ENCODE measurements around the gene ACTRT3. TPM values are rescaled to one million over a fixed set of nuclear protein-coding genes. Genes with fewer than 3 reads are reported as not detected.

The ACTRT3 gene
- total RNA-seq, 5 donors from 2014 or later (not counting 1 experiment from before 2014, with no cell fraction given): 0.15 to 0.28 TPM; not detected in 3

- H3K27me3 ChIP-seq (replicated peaks in 1 of 2; ENCODE audit: control insufficient read depth in 2 of 2, extremely low read depth in 1 of 2, insufficient read depth in 2 of 2, low read length in 1 of 2): no peaks in the 10 kb centered on the region
- no peaks in the 10 kb centered on the region for H3K36me3 Mint-ChIP-seq
- peaks cover 0 to 7% (median 2%) of the 10 kb centered on the region in 3 donors for H3K9me3 Mint-ChIP-seq
- no peaks in the 10 kb centered on the region for H3K9me3 ChIP-seq
- H3K36me3 ChIP-seq (ENCODE audit: control insufficient read depth in 2 of 2, extremely low read depth in 1 of 2, insufficient read depth in 1 of 2, low read length in 1 of 2): no peaks in the 10 kb centered on the region
- ChIA-PET POLR2A (interaction anchor here in 1 of 2 donors (0.8 to 2.8 kb wide), 2 partner anchors 8 to 1564 kb away, joined by 3 to 32 read pairs; partner anchors contain the start of gene MYNN), CTCF (no interaction called here)
- DNase-seq: peak; percentile 85 to 96 (median 91)
- peak within 1 kb of the TSS; percentile 98 for H3K27ac Mint-ChIP-seq
- 2% methylated on average over 24 of the region's 42 CpGs for WGBS (ENCODE audit: insufficient coverage)
- ATAC-seq (replicated peaks in 1 of 4): peak; percentile 89 to 91 (median 91)
- peaks cover 12 to 30% (median 24%) of the 10 kb centered on the region in 3 donors for H3K4me1 Mint-ChIP-seq
- peaks cover 14 to 23% of the 10 kb centered on the region in 2 experiments for H3K4me1 ChIP-seq (ENCODE audit: control insufficient read depth in 1 of 2, extremely low read depth in 1 of 2, insufficient read depth in 2 of 2, low read length in 2 of 2)
- no peaks in the 10 kb centered on the region for H3K27me3 Mint-ChIP-seq
- peak within 1 kb of the TSS; percentile 94 to 96 for H3K4me3 ChIP-seq (ENCODE audit: control insufficient read depth in 1 of 2, extremely low read depth in 1 of 2, low read length in 1 of 2)
- peak within 1 kb of the TSS; percentile 92 to 97 (median 95) for H3K4me3 Mint-ChIP-seq
- peak within 1 kb of the TSS; percentile 96 for H3K27ac ChIP-seq (ENCODE audit: low read length)
Observed at GRCh38 chr3:169764882-169765612, 4.3 kb downstream of the ACTRT3 start, which contains the start of gene TERC. TERC (minus strand) TSS chr3:169765060.

- peak overlapping the region; percentile 96 for H3K27ac ChIP-seq (ENCODE audit: low read length)
- H3K9me3 ChIP-seq: no peaks in the 10 kb centered on the region
- ChIA-PET CTCF (interaction anchor here (0.6 to 2.4 kb wide), 5 partner anchors 8 to 267 kb away, joined by 4 to 10 read pairs (median 5); partner anchors contain the start of gene MYNN (in 1 of the 2)), POLR2A (interaction anchor here (0.7 to 2.8 kb wide), 5 partner anchors 8 to 410 kb away, joined by 3 to 32 read pairs (median 5); partner anchors contain the start of gene MYNN (in 2 of the 2))
- Mint-ChIP-seq H3K4me3 (peak overlapping the region; percentile 92 to 97 (median 95)), H3K27me3 (no peaks in the 10 kb centered on the region), H3K36me3 (no peaks in the 10 kb centered on the region), H3K4me1 (peaks cover 16 to 30% (median 24%) of the 10 kb centered on the region in 3 donors), H3K27ac (peak overlapping the region; percentile 98), H3K9me3 (peaks cover 0 to 7% (median 2%) of the 10 kb centered on the region in 3 donors)
- 0% methylated on average over 44 of the region's 46 CpGs for WGBS (ENCODE audit: insufficient coverage)
- H3K4me3 ChIP-seq (ENCODE audit: control insufficient read depth in 1 of 2, extremely low read depth in 1 of 2, low read length in 1 of 2): peak overlapping the region; percentile 94 to 96
- DNase-seq: peak in 34 of 35 experiments; percentile 17 to 72 (median 52)
- no peaks in the 10 kb centered on the region for H3K27me3 ChIP-seq (replicated peaks in 1 of 2; ENCODE audit: control insufficient read depth in 2 of 2, extremely low read depth in 1 of 2, insufficient read depth in 2 of 2, low read length in 1 of 2)
- peaks cover 16 to 20% of the 10 kb centered on the region in 2 experiments for H3K4me1 ChIP-seq (ENCODE audit: control insufficient read depth in 1 of 2, extremely low read depth in 1 of 2, insufficient read depth in 2 of 2, low read length in 2 of 2)
- no peaks in the 10 kb centered on the region for H3K36me3 ChIP-seq (ENCODE audit: control insufficient read depth in 2 of 2, extremely low read depth in 1 of 2, insufficient read depth in 1 of 2, low read length in 1 of 2)
- ATAC-seq (replicated peaks in 1 of 4): peak; percentile 44 to 57 (median 54)
Observed at GRCh38 chr3:169764312-169764881, 5.0 kb downstream of the ACTRT3 start.

GRCh38 chr3:169760479-169760878 lies 8.9 kb downstream of the ACTRT3 start:
- peaks cover 0 to 5% of the 10 kb centered on the region in 2 donors for H3K27me3 Mint-ChIP-seq
- no peaks in the 10 kb centered on the region for H3K36me3 Mint-ChIP-seq

GRCh38 chr3:169759256-169759655 lies 10.1 kb downstream of the ACTRT3 start:
- ATAC-seq (replicated peaks in 1 of 4) (peak; percentile 56 to 66 (median 62)), DNase-seq (peak in 1 of 35 experiments; percentile 35)
- peak overlapping the region; percentile 41 to 50 for H3K27ac Mint-ChIP-seq
- Histone ChIP-seq H3K4me3 (ENCODE audit: control insufficient read depth in 1 of 2, extremely low read depth in 1 of 2, low read length in 1 of 2) (no peak overlapping the region), H3K27ac (ENCODE audit: low read length) (peak overlapping the region; percentile 34), H3K4me1 (ENCODE audit: control insufficient read depth in 1 of 2, extremely low read depth in 1 of 2, insufficient read depth in 2 of 2, low read length in 2 of 2) (peaks cover 13 to 23% of the 10 kb centered on the region in 2 experiments), H3K27me3 (replicated peaks in 1 of 2; ENCODE audit: control insufficient read depth in 2 of 2, extremely low read depth in 1 of 2, insufficient read depth in 2 of 2, low read length in 1 of 2) (no peaks in the 10 kb centered on the region), H3K9me3 (no peaks in the 10 kb centered on the region), H3K36me3 (ENCODE audit: control insufficient read depth in 2 of 2, extremely low read depth in 1 of 2, insufficient read depth in 1 of 2, low read length in 1 of 2) (no peaks in the 10 kb centered on the region)
- H3K9me3 Mint-ChIP-seq: no peaks in the 10 kb centered on the region
- peak overlapping the region in 1 of 3 donors; percentile 8 for H3K4me3 Mint-ChIP-seq
- H3K36me3 Mint-ChIP-seq: no peaks in the 10 kb centered on the region
- POLR2A ChIA-PET: no interaction called here
- peaks cover 0 to 5% of the 10 kb centered on the region in 2 donors for H3K27me3 Mint-ChIP-seq
- CTCF ChIA-PET: interaction anchor here in 1 of 2 donors (0.5 kb wide), 1 partner anchor 13 kb away, joined by 8 read pairs; no protein-coding TSS in a partner anchor
- H3K4me1 Mint-ChIP-seq: peaks cover 23 to 32% (median 24%) of the 10 kb centered on the region in 3 donors
- WGBS (ENCODE audit: insufficient coverage): 0% methylated on average over 1 of the region's 2 CpGs

More at GRCh38 chr3:169760479-169760878, 8.9 kb downstream of the ACTRT3 start:
- DNase-seq (no peak), ATAC-seq (replicated peaks in 1 of 4) (no peak)
- CTCF ChIA-PET: interaction anchor here in 1 of 2 donors (1.1 kb wide), 1 partner anchor 13 kb away, joined by 3 read pairs; no protein-coding TSS in a partner anchor
- Histone ChIP-seq H3K27ac (ENCODE audit: low read length) (no peak overlapping the region), H3K4me3 (ENCODE audit: control insufficient read depth in 1 of 2, extremely low read depth in 1 of 2, low read length in 1 of 2) (no peak overlapping the region), H3K27me3 (replicated peaks in 1 of 2; ENCODE audit: control insufficient read depth in 2 of 2, extremely low read depth in 1 of 2, insufficient read depth in 2 of 2, low read length in 1 of 2) (no peaks in the 10 kb centered on the region), H3K36me3 (ENCODE audit: control insufficient read depth in 2 of 2, extremely low read depth in 1 of 2, insufficient read depth in 1 of 2, low read length in 1 of 2) (no peaks in the 10 kb centered on the region), H3K9me3 (no peaks in the 10 kb centered on the region), H3K4me1 (ENCODE audit: control insufficient read depth in 1 of 2, extremely low read depth in 1 of 2, insufficient read depth in 2 of 2, low read length in 2 of 2) (peaks cover 20 to 23% of the 10 kb centered on the region in 2 experiments)
- 80% methylated on average over 1 of the region's 4 CpGs for WGBS (ENCODE audit: insufficient coverage)
- Mint-ChIP-seq H3K27ac (no peak overlapping the region), H3K9me3 (no peaks in the 10 kb centered on the region), H3K4me3 (no peak overlapping the region), H3K4me1 (peaks cover 25 to 39% (median 29%) of the 10 kb centered on the region in 3 donors)
- POLR2A ChIA-PET: interaction anchor here in 1 of 2 donors (0.7 kb wide), 1 partner anchor 22 kb away, joined by 3 read pairs; no protein-coding TSS in a partner anchor

GRCh38 chr3:169758359-169758994 lies 10.9 kb downstream of the ACTRT3 start:
- no peaks in the 10 kb centered on the region for H3K27me3 ChIP-seq (replicated peaks in 1 of 2; ENCODE audit: control insufficient read depth in 2 of 2, extremely low read depth in 1 of 2, insufficient read depth in 2 of 2, low read length in 1 of 2)
- CTCF ChIA-PET: interaction anchor here in 1 of 2 donors (0.5 to 0.7 kb wide), 2 partner anchors 13 to 295 kb away, joined by 5 to 8 read pairs; no protein-coding TSS in a partner anchor
- peaks cover 6 to 16% of the 10 kb centered on the region in 2 experiments for H3K4me1 ChIP-seq (ENCODE audit: control insufficient read depth in 1 of 2, extremely low read depth in 1 of 2, insufficient read depth in 2 of 2, low read length in 2 of 2)
- no peak overlapping the region for H3K4me3 ChIP-seq (ENCODE audit: control insufficient read depth in 1 of 2, extremely low read depth in 1 of 2, low read length in 1 of 2)
- H3K9me3 Mint-ChIP-seq: no peaks in the 10 kb centered on the region
- no peak for ATAC-seq (replicated peaks in 1 of 4)
- no peak overlapping the region for H3K27ac ChIP-seq (ENCODE audit: low read length)
- POLR2A ChIA-PET: no interaction called here
- no peaks in the 10 kb centered on the region for H3K36me3 Mint-ChIP-seq
- no peaks in the 10 kb centered on the region for H3K36me3 ChIP-seq (ENCODE audit: control insufficient read depth in 2 of 2, extremely low read depth in 1 of 2, insufficient read depth in 1 of 2, low read length in 1 of 2)
- peak overlapping the region in 1 of 2 donors; percentile 23 for H3K27ac Mint-ChIP-seq
- no peak for DNase-seq
- no peaks in the 10 kb centered on the region for H3K9me3 ChIP-seq
- H3K27me3 Mint-ChIP-seq: peaks cover 0 to 5% of the 10 kb centered on the region in 2 donors
- peaks cover 17 to 25% (median 18%) of the 10 kb centered on the region in 3 donors for H3K4me1 Mint-ChIP-seq
- no CpG with 5 or more reads among the region's 5 CpGs for WGBS (ENCODE audit: insufficient coverage)
- H3K4me3 Mint-ChIP-seq: no peak overlapping the region

Measured in T-cell (primary cell).